GM12878 (cell line): ENCODE results near the gene TRABD. TPM values are rescaled to one million over a fixed set of nuclear protein-coding genes. Genes with fewer than 3 reads are reported as not detected.

Source experiments
- ATAC-seq: fragments of 200-7000 bp; cut with Tn5 transposase; 3 replicates; pipeline ENCODE4 v1.9.1; 2020; ENCODE audit warnings: mild to moderate bottlenecking, moderate library complexity
- BruUV-seq: library from RNA; stranded (reverse); fragments of 400-500 nt; replicated peaks from 2 replicates; lab custom pipeline; 2021; lab: Mats Ljungman, UMichigan
- CTCF ChIA-PET: fragments of 300-600 bp; sonication (Branson Sonifier 250); formaldehyde crosslinking; extraction: SDS; loops from one replicate; lab custom pipeline; 2021; ENCODE audit warnings: inconsistent platforms; lab: Yijun Ruan, JAX
- POLR2A ChIA-PET: fragments of 350-600 bp; formaldehyde crosslinking; extraction: SDS; loops from one replicate; lab custom pipeline; 2021; ENCODE audit warnings: inconsistent platforms; lab: Charles Lee
- RAD21 ChIA-PET: fragments of 300-600 bp; sonication (Branson Sonifier 250); formaldehyde crosslinking; loops from one replicate; lab custom pipeline; 2023; ENCODE audit warnings: antibody characterized with exemption; ENCODE audit not compliant: unreplicated experiment; lab: Charles Lee
- SMC1A ChIA-PET: fragments of 300-600 bp; sonication (Branson Sonifier 250); formaldehyde crosslinking; loops from one replicate; lab custom pipeline; 2023; ENCODE audit not compliant: unreplicated experiment, uncharacterized antibody; lab: Charles Lee
- DNase-seq: peaks from one replicate; pipeline ENCODE4 v3.0.0-alpha.2; 2011; ENCODE audit warnings: low read depth, low spot score
- FAIRE-seq: peaks from 3 replicates; lab custom pipeline; 2011; peaks lifted over from hg19 to GRCh38; lab: Jason Lieb, UNC
- H2AFZ ChIP-seq: 2 replicates; pipeline ENCODE4 v1.6.0; 2011; ENCODE audit warnings: low read depth, low read length, control low read depth; ENCODE audit not compliant: control insufficient read depth
- H3K27ac ChIP-seq: 2 replicates; pipeline ENCODE4 v1.5.1; 2011; ENCODE audit warnings: control low read depth; ENCODE audit not compliant: control insufficient read depth, insufficient read depth
- H3K27me3 ChIP-seq, 2 experiments: replicated peaks in 1 of 2; 2 replicates each; pipeline versions ENCODE4 v1.6.0 to v1.6.1; 2011; ENCODE audit warnings: low read length in 1 of 2; ENCODE audit not compliant: control insufficient read depth in 2 of 2, insufficient read depth in 2 of 2
- H3K36me3 ChIP-seq, 2 experiments: 2 replicates each; pipeline ENCODE4 v1.5.1; 2011; ENCODE audit warnings: low read length in 1 of 2; ENCODE audit not compliant: control insufficient read depth in 2 of 2, insufficient read depth in 2 of 2
- H3K4me1 ChIP-seq: 2 replicates; pipeline ENCODE4 v1.6.1; 2011; ENCODE audit warnings: mild to moderate bottlenecking, low read length, moderate library complexity, mixed read lengths; ENCODE audit not compliant: control insufficient read depth, insufficient read depth
- H3K4me2 ChIP-seq: 2 replicates; pipeline ENCODE4 v1.6.0; 2011; ENCODE audit warnings: control low read depth; ENCODE audit not compliant: control insufficient read depth, insufficient read depth
- H3K4me3 ChIP-seq: fragments of 200-600 bp; sonication (generic); 2 replicates; pipeline ENCODE4 v1.5.1; 2016
- H3K79me2 ChIP-seq: 2 replicates; pipeline ENCODE4 v1.6.0; 2011; ENCODE audit warnings: low read length; ENCODE audit not compliant: control insufficient read depth, insufficient read depth
- H3K9ac ChIP-seq: 2 replicates; pipeline ENCODE4 v1.8.0; 2011; ENCODE audit warnings: low read length, control low read depth, mixed read lengths; ENCODE audit not compliant: control insufficient read depth, insufficient read depth
- H3K9me3 ChIP-seq: replicated peaks from 3 replicates; pipeline ENCODE4 v1.5.1; 2011; ENCODE audit warnings: mild to moderate bottlenecking, low read length; ENCODE audit not compliant: control insufficient read depth, insufficient read depth
- H4K20me1 ChIP-seq: 2 replicates; pipeline ENCODE4 v1.6.0; 2011; ENCODE audit not compliant: control insufficient read depth, insufficient read depth
- BCLAF1 ChIP-seq: fragments of 450-650 bp; IDR thresholded peaks from 2 replicates; pipeline ENCODE4 v1.6.1; 2017; ENCODE audit warnings: antibody characterized with exemption, mild to moderate bottlenecking, moderate library complexity
- BMI1 ChIP-seq: fragments of 450-650 bp; IDR thresholded peaks from 2 replicates; pipeline ENCODE4 v1.6.1; 2016; ENCODE audit warnings: mild to moderate bottlenecking, moderate library complexity, borderline replicate concordance
- HDAC6 ChIP-seq: fragments of 200-600 bp; sonication (generic); IDR thresholded peaks from one replicate; pipeline ENCODE4 v1.8.0; 2017; ENCODE audit warnings: antibody characterized with exemption; ENCODE audit not compliant: unreplicated experiment
- IKZF2 ChIP-seq, 2 experiments: fragments of 450-650 bp; IDR thresholded peaks; 2 replicates each; pipeline ENCODE4 v1.6.1; 2017; ENCODE audit warnings: mild to moderate bottlenecking in 2 of 2, moderate library complexity in 2 of 2
- KAT2A ChIP-seq: conservative IDR thresholded peaks from 2 replicates; pipeline ENCODE4 v1.6.1; 2011; ENCODE audit warnings: low read depth, low read length; ENCODE audit not compliant: control insufficient read depth
- NR2C2 ChIP-seq: IDR thresholded peaks from 2 replicates; pipeline ENCODE4 v1.6.1; 2011; ENCODE audit warnings: borderline replicate concordance, low read depth; ENCODE audit not compliant: control insufficient read depth, insufficient read length
- NR2F1 ChIP-seq: fragments of 450-650 bp; conservative IDR thresholded peaks from 2 replicates; pipeline ENCODE4 v1.6.1; 2017; ENCODE audit warnings: mild to moderate bottlenecking
- PAX8 ChIP-seq: fragments of 450-650 bp; IDR thresholded peaks from 2 replicates; pipeline ENCODE4 v1.6.1; 2017; ENCODE audit warnings: mild to moderate bottlenecking, moderate library complexity
- PRDM15 ChIP-seq: fragments of 450-650 bp; formaldehyde crosslinking; IDR thresholded peaks from 2 replicates; pipeline ENCODE4 v1.4.0; 2020; ENCODE audit warnings: mild to moderate bottlenecking, moderate library complexity
- STAT1 ChIP-seq: fragments of 450-650 bp; conservative IDR thresholded peaks from 2 replicates; pipeline ENCODE4 v1.6.1; 2014; ENCODE audit warnings: antibody characterized with exemption, mild to moderate bottlenecking
- SUPT20H ChIP-seq: IDR thresholded peaks from 2 replicates; pipeline ENCODE4 v1.6.1; 2011; ENCODE audit warnings: low read depth, mild to moderate bottlenecking, low read length, moderate library complexity, borderline replicate concordance; ENCODE audit not compliant: control insufficient read depth
- TBL1XR1 ChIP-seq: IDR thresholded peaks from 2 replicates; pipeline ENCODE4 v1.6.1; 2012; ENCODE audit warnings: low read depth, low read length, improper control_type of control experiment
- WGBS: methylation state at CpG from one replicate; pipeline ENCODE4 v1.1.6; 2016; ENCODE audit warnings: low lambda C conversion rate; ENCODE audit not compliant: insufficient replicate concordance, insufficient coverage; ENCODE audit errors: missing lambda C conversion rate; 5-methylcytosine and 5-hydroxymethylcytosine counted together
- in situ Hi-C: fragments of 300-500 bp; cut with MboI; formaldehyde crosslinking; loops from 9 replicates; pipeline ENCODE4 v1.14.3; 2018; ENCODE audit warnings: mixed read lengths
- intact Hi-C: fragments of 100-400 bp; cut with micrococcal nuclease; formaldehyde crosslinking; loops from one replicate; pipeline ENCODE4 v1.14.2; 2022; ENCODE audit not compliant: unreplicated experiment
- polyA plus RNA-seq, 11 experiments: library from polyadenylated mRNA; depleted of rRNA in 4 of 11; unstranded in 6 of 11; stranded (reverse) in 5 of 11; fragments of >200 nt; fragmentation: Nextera tagmentation in 4 of 11; fragmentation: Illumina TruSeq in 1 of 11; extraction: Ambion mirVana in 4 of 11; extraction: Trizol in 1 of 11; gene quantifications; 1 replicate in 1 of 11; 2 replicates in 10 of 11; pipeline versions ENCODE4 v1.2.1 to v1.2.3, GENCODE V29; 2011 to 2016; ENCODE audit warnings: inconsistent platforms in 2 of 11, missing spikeins in 2 of 11, low read depth in 1 of 11
- total RNA-seq, 4 experiments: library from RNA; depleted of rRNA in 3 of 4; stranded (reverse); fragments of >200 nt in 3 of 4; fragmentation: Illumina TruSeq in 1 of 4; extraction: Trizol in 1 of 4; gene quantifications; 2 replicates each; pipeline versions ENCODE4 v1.2.1 to v1.2.3, GENCODE V29; 2013 to 2021

Gene TRABD
- total and polyA plus RNA-seq, 10 of the 15 experiments (the other 5 are each of a cell fraction or from before 2014, with no cell fraction given): 0.43 to 116 (median 58.1) TPM

- POLR2A ChIA-PET: interaction anchor here (1.2 kb wide), 1 partner anchor 11 kb away, joined by 5 read pairs; no protein-coding TSS in a partner anchor
- CTCF ChIA-PET: interaction anchor here (1.5 kb wide), 1 partner anchor 11 kb away, joined by 5 read pairs; no protein-coding TSS in a partner anchor
- peak overlapping the region; percentile 69; the same call in 1 of the 2 replicates for H3K9ac ChIP-seq
These were observed 16.5 kb downstream of the TRABD start for GRCh38 chr22:50202130-50202666.

More at GRCh38 chr22:50202130-50202666, 16.5 kb downstream of the TRABD start:
- 60% methylated on average over 13 of the region's 13 CpGs for WGBS
- intact Hi-C loops: no loop called here
- H2AFZ ChIP-seq: no peak overlapping the region
- no peaks in the 10 kb centered on the region for H4K20me1 ChIP-seq
- no TSS peak for BruUV-seq
- in situ Hi-C loops: no loop called here
- H3K4me2 ChIP-seq: peak overlapping the region; percentile 98
- ChIA-PET RAD21 (interaction anchor here (0.9 kb wide), 1 partner anchor 12 kb away, joined by 3 read pairs; no protein-coding TSS in a partner anchor), SMC1A (interaction anchor here (2.0 kb wide), 1 partner anchor 15 kb away, joined by 4 read pairs; no protein-coding TSS in a partner anchor)
- peaks cover 10% of the 10 kb centered on the region for H3K4me1 ChIP-seq
- H3K79me2 ChIP-seq: peaks cover 15% of the 10 kb centered on the region
- no peak for FAIRE-seq
- TF ChIP-seq HDAC6 (no peak), PRDM15 (CRISPR knock-in tag) (no peak), TBL1XR1 (no peak), IKZF2 (IDR thresholded peaks at IDR 0.05) (no peak), SUPT20H (no peak), NR2C2 (no peak), NR2F1 (no peak), STAT1 (no peak), KAT2A (no peak), PAX8 (no peak), BCLAF1 (no peak), BMI1 (no peak)
- no peak for ATAC-seq
- H3K9me3 ChIP-seq: no peaks in the 10 kb centered on the region
- 0 out of 2 replicates have a peak overlapping the region, but pooled peaks have one; percentile 4 for H3K27ac ChIP-seq
- H3K4me3 ChIP-seq: peak overlapping the region; percentile 72
- H3K27me3 ChIP-seq: no peaks in the 10 kb centered on the region
- no peak for DNase-seq
- peaks cover 6 to 14% of the 10 kb centered on the region in 2 experiments for H3K36me3 ChIP-seq
